NCI-H1105 treated with DMSO at 0.1 percent for 48 hours (cell line): Measurements from ENCODE around the gene EGFL6.
"Not testable (repeated sequence)": the region's sequence is repeated elsewhere in the genome, so short reads cannot be mapped to it uniquely, and the experiment has no call there.

Experiments used
- DNase-seq: peaks from one replicate; lab custom pipeline; 2025; lab: John Stamatoyannopoulos, UW

EGFL6 gene

GRCh38 chrX:13597874-13598273 lies 28.5 kb downstream of the EGFL6 start:
- no peak for DNase-seq

- no peak for DNase-seq
Observed at GRCh38 chrX:13598877-13599276, 29.5 kb downstream of the EGFL6 start.

GRCh38 chrX:13599491-13599890 lies 30.1 kb downstream of the EGFL6 start:
- no peak for DNase-seq

GRCh38 chrX:13605611-13606010 lies 36.2 kb downstream of the EGFL6 start:
- DNase-seq = no peak

GRCh38 chrX:13607331-13607995 lies 38.1 kb downstream of the EGFL6 start:
- DNase-seq = peak; percentile 41

GRCh38 chrX:13607996-13608365 lies 38.6 kb downstream of the EGFL6 start:
- DNase-seq = peak; percentile 41

- no peak for DNase-seq
Observed at GRCh38 chrX:13614154-13614553, 44.8 kb downstream of the EGFL6 start.

- no peak for DNase-seq
Observed at GRCh38 chrX:13620207-13620606, 50.8 kb downstream of the EGFL6 start.

GRCh38 chrX:13622401-13622964 lies 53.1 kb downstream of the EGFL6 start:
- DNase-seq = no peak

GRCh38 chrX:13627306-13627705 lies 57.9 kb downstream of the EGFL6 start:
- DNase-seq = no peak

GRCh38 chrX:13637224-13637623 lies 67.8 kb downstream of the EGFL6 start:
- DNase-seq = not testable (repeated sequence)

- no peak for DNase-seq
Observed at GRCh38 chrX:13638021-13638420, 68.6 kb downstream of the EGFL6 start.

- DNase-seq = no peak
Observed at GRCh38 chrX:13638826-13639225, 69.4 kb downstream of the EGFL6 start.

- DNase-seq = not testable (repeated sequence)
Observed at GRCh38 chrX:13641684-13642083, 72.3 kb downstream of the EGFL6 start.

GRCh38 chrX:13645464-13646153 lies 76.2 kb downstream of the EGFL6 start:
- no peak for DNase-seq

GRCh38 chrX:13646154-13646549 lies 76.8 kb downstream of the EGFL6 start:
- peak; percentile 63 for DNase-seq

GRCh38 chrX:13647709-13648212 lies 78.4 kb downstream of the EGFL6 start:
- peak; percentile 18 for DNase-seq

- not testable (repeated sequence) for DNase-seq
Observed at GRCh38 chrX:13648336-13648735, 78.9 kb downstream of the EGFL6 start.

- no peak for DNase-seq
Observed at GRCh38 chrX:13649838-13650237, 80.4 kb downstream of the EGFL6 start.

- no peak for DNase-seq
Observed at GRCh38 chrX:13650318-13650717, 80.9 kb downstream of the EGFL6 start.

- no peak for DNase-seq
Observed at GRCh38 chrX:13651150-13651549, 81.7 kb downstream of the EGFL6 start.

- no peak for DNase-seq
Observed at GRCh38 chrX:13652287-13652793, 82.9 kb downstream of the EGFL6 start.
